Rectal smooth muscle tissue (tissue), 1 donor: ENCODE measurements around the gene KLF3.

Source experiments
- H3K27ac ChIP-seq: one replicate; pipeline ENCODE4 v1.7.0; 2013; ENCODE audit warnings: low read depth, low read length, inconsistent platforms
- H3K27me3 ChIP-seq: one replicate; pipeline ENCODE4 v1.7.0; 2013; ENCODE audit warnings: low read length; ENCODE audit not compliant: control insufficient read depth, insufficient read depth
- H3K36me3 ChIP-seq: one replicate; pipeline ENCODE4 v1.7.0; 2013; ENCODE audit warnings: low read length; ENCODE audit not compliant: control insufficient read depth, insufficient read depth
- H3K4me1 ChIP-seq: one replicate; pipeline ENCODE4 v1.7.0; 2013; ENCODE audit warnings: low read length; ENCODE audit not compliant: control insufficient read depth, insufficient read depth
- H3K4me3 ChIP-seq: one replicate; pipeline ENCODE4 v1.7.0; 2013; ENCODE audit warnings: low read length
- H3K9ac ChIP-seq: one replicate; pipeline ENCODE4 v1.7.0; 2013; ENCODE audit warnings: low read length

Gene KLF3

DNA sequence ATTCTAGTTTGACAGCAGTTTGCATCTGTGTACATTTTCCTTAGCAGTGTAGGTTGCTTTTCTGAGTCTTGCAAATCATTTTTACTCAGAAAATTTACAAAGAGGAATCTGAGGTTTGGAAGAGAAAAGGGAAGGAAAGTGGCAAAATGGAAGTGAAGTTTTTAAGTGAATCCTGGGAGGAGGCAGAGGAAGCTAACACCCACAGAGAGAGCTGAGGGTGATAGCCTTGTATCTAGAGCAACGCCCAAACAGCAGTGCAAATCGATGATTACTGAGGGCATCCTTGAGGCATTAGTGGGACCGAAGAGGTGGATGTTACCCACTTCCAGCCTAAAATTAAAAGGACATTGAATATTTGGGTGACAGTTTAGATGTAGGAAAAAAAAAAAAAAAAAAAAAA is 31.8 kb downstream of the KLF3 start:
- H3K9ac ChIP-seq, result no peak overlapping the region
- H3K4me1 ChIP-seq, result peaks cover 15% of the 10 kb centered on the region
- H3K27me3 ChIP-seq, result no peaks in the 10 kb centered on the region
- H3K4me3 ChIP-seq, result no peak overlapping the region
- peaks cover 31% of the 10 kb centered on the region for H3K36me3 ChIP-seq
- H3K27ac ChIP-seq, result no peak overlapping the region

DNA sequence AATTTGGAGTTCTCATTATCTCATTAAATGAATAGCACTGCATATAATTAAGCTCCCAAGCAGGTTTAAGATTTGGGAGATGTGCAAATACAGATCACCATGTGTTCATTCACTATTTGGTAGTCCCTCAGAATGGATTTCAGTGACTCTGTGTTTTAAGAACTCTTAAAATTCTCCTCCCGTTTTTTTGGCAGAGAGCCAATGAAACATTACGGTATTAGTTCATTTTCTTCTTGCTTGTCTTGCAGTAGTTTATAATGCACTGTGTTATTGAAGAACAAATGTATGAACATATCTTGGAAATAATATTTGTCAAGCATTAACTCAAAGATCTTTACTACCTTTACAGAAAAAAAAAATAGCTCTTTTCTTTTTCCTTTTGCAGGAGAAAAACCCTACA is 32.7 kb downstream of the KLF3 start:
- H3K27me3 ChIP-seq, result no peaks in the 10 kb centered on the region
- H3K4me1 ChIP-seq, result peaks cover 10% of the 10 kb centered on the region
- peaks cover 28% of the 10 kb centered on the region for H3K36me3 ChIP-seq
- H3K4me3 ChIP-seq, result no peak overlapping the region
- H3K27ac ChIP-seq, result no peak overlapping the region
- H3K9ac ChIP-seq, result no peak overlapping the region

DNA sequence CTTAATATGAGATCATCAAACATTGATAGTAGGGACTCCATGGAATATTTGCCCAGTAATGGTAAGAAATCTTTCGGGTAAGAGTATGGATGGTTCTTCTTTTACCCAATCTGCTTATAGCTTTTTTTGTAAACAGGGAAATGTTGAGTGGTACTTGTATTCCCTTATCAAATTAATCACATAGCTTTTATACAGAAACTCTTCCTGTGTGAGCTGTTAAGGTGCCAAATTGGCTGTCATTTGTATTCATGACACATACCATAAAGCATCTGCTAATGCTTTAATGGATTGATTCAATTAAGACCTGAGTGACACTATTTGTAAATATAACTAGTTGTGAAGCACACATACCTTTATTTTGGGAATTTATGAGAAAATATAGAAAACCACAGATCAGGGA is 34.2 kb downstream of the KLF3 start:
- H3K4me3 ChIP-seq, result no peak overlapping the region
- no peak overlapping the region for H3K27ac ChIP-seq
- no peak overlapping the region for H3K9ac ChIP-seq
- H3K4me1 ChIP-seq, result peaks cover 8% of the 10 kb centered on the region
- H3K36me3 ChIP-seq, result peaks cover 25% of the 10 kb centered on the region
- H3K27me3 ChIP-seq, result no peaks in the 10 kb centered on the region

DNA sequence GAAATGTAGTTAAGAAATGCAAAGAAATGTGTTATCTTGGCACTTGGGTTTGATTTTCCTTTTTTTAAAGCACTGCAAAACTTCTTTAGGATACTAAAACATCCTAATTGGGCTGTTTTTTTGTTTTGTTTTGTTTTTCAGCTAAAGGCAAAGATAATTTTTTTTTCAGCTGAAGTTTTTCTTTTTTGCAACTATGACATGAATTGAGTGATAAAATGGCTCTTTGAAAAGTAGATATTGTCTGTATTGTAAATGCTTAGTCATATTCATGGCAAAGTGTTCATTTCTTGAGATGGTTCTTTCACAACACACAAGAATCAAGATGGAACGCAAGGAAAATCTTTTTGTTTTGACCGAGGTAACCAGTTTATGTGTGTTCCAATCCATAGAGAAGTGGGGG is 35.1 kb downstream of the KLF3 start:
- Histone ChIP-seq H3K9ac (no peak overlapping the region), H3K27ac (no peak overlapping the region), H3K4me1 (peaks cover 8% of the 10 kb centered on the region), H3K4me3 (no peak overlapping the region), H3K36me3 (peaks cover 21% of the 10 kb centered on the region), H3K27me3 (no peaks in the 10 kb centered on the region)

DNA sequence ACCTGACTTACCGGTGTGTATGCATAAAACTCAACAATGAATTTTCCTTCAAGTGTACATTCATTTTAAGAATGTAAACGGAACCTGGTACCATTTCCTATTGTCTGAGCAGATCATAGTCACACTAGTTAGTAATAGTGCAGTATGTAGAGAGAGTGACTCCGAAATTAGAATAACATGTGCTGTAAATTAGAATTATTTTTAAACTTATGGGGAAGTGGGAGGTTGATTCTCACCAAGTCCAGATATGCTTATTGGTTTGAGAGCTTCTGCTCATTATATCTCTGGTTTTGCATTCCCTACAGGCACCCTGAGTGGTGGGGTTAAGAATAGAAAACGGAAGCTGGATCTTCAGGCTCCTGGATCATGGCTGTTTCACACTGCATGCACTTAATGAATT is 39.6 kb downstream of the KLF3 start:
- no peaks in the 10 kb centered on the region for H3K4me1 ChIP-seq
- H3K27ac ChIP-seq, result no peak overlapping the region
- no peak overlapping the region for H3K9ac ChIP-seq
- H3K4me3 ChIP-seq, result no peak overlapping the region
- H3K27me3 ChIP-seq, result no peaks in the 10 kb centered on the region
- H3K36me3 ChIP-seq, result no peaks in the 10 kb centered on the region

DNA sequence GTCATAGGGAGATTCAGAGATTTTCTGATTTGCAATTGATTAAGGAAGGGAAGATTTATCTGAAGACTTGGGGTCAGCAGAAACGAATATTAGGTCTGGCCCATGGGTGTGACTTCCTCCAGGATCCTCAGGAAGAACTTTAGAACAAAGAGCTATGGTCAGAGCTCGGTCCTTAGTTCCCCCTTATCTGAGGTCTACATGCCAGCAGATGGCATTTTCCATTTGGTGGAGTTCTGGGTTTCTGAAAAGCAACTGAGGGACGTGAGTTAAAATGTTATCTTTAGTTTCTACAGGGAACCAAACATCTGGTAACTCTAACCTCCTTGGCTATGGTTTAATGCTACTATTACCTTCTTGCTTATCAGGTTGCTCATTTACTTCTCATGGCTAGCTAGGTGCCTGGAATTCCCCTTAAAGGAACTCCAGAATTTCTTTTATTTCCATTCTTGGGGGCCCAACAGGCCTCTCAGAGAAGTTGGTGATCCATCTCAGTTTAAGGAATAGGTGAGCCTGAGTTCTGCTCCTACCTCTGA is 40.7 kb downstream of the KLF3 start:
- H3K4me1 ChIP-seq, result no peaks in the 10 kb centered on the region
- no peaks in the 10 kb centered on the region for H3K27me3 ChIP-seq
- H3K4me3 ChIP-seq, result no peak overlapping the region
- H3K36me3 ChIP-seq, result no peaks in the 10 kb centered on the region
- H3K9ac ChIP-seq, result no peak overlapping the region
- no peak overlapping the region for H3K27ac ChIP-seq

DNA sequence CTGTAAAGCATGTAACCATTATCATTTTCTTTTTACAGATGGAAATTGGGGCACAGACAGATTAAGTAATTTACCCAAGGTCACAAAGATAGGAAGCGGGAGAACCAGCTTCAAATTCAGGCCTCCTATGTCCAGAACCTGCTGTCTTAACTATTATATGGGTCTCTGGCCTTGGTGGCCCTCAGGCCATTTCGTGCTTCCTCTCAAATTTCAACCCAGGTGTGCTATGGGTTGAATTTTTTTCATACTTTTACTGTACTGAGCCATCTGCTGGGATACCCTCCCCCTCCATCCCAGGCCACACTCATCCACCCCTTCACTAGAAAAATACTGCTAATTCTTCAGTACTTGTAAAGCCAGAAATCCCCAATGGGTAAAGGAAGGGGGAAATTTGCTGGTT is 42.3 kb downstream of the KLF3 start:
- Histone ChIP-seq H3K36me3 (no peaks in the 10 kb centered on the region), H3K9ac (no peak overlapping the region), H3K4me1 (no peaks in the 10 kb centered on the region), H3K27ac (no peak overlapping the region), H3K27me3 (no peaks in the 10 kb centered on the region), H3K4me3 (no peak overlapping the region)

DNA sequence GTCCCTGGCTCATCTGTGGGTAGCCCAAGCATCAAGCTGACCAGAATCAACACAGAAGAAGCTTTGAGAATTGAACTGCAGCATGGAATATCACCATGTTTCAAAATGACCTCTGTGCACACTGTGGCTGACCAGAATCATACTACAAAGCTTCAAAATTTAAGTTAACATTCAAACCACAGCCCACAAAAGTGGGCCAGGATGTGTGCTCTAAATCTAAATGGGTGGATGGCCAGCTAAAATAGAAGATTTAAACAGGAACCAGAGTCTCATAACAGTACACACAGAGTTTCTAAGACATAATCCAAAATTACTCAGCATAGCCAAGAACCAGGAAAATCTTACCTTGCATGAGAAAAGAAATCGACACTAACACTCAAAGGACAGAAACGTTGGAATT is 46.1 kb downstream of the KLF3 start:
- Histone ChIP-seq H3K4me1 (no peaks in the 10 kb centered on the region), H3K27ac (no peak overlapping the region), H3K9ac (no peak overlapping the region), H3K27me3 (no peaks in the 10 kb centered on the region), H3K4me3 (no peak overlapping the region), H3K36me3 (no peaks in the 10 kb centered on the region)

DNA sequence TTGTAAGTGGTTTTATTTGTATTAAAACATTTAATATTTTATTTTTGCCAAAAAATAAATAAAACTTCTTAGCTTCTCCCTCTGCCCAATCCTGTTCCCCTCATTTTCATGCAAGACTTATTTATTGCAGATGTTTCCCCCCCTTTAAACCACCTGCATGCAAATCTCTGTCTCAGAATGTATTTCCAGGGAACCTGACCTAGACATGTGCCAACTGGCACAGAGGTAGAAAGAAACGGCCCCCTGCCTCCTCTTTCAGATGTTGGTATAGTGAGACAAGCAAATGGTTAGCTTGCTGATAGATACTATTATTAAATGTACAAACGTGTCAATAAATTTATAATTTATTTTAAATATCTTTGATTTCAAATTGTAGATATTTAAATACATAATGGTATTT is 47.1 kb downstream of the KLF3 start:
- H3K36me3 ChIP-seq, result no peaks in the 10 kb centered on the region
- no peak overlapping the region for H3K9ac ChIP-seq
- no peaks in the 10 kb centered on the region for H3K4me1 ChIP-seq
- no peaks in the 10 kb centered on the region for H3K27me3 ChIP-seq
- no peak overlapping the region for H3K4me3 ChIP-seq
- no peak overlapping the region for H3K27ac ChIP-seq

DNA sequence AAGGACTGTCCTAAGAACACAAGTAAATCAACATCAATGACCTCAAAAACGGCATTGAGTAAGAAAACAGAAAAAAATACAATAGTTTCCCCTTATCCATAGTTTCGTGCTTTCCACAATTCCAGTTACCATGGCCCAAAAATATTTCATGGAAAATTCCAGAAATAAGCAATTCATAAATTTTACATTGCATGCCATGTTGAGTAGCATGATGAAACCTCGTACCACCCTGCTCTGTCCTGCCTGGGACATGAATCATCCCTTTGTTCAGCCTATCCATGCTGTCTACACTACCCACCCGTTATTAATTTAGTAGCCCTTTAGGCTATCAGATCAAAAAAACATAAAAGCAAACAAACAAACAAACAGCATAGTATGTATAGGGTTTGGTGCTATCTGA is 51.1 kb downstream of the KLF3 start:
- no peaks in the 10 kb centered on the region for H3K27me3 ChIP-seq
- no peaks in the 10 kb centered on the region for H3K36me3 ChIP-seq
- no peaks in the 10 kb centered on the region for H3K4me1 ChIP-seq

DNA sequence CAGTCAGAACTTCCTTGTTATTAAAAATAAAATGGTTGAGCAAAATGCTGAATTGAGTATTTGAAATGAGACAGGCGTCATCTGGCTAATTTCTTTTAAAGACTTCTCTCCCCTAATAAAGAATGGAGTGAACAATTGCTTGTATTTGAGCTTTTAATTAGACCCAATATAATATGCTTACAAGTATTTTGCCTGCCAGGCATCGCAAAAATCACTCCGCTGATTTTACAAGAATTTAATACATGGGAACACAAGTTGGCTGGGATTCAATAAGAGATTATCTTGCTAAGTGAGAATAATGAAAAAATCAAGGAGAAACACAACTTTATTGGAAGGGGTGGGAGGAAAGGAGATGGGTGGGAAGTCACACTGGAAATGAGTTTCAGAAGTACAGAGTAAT is 52.3 kb downstream of the KLF3 start:
- Histone ChIP-seq H3K4me1 (no peaks in the 10 kb centered on the region), H3K9ac (no peak overlapping the region), H3K4me3 (no peak overlapping the region), H3K27ac (no peak overlapping the region), H3K27me3 (no peaks in the 10 kb centered on the region), H3K36me3 (no peaks in the 10 kb centered on the region)

More for the DNA sequence above, 51.1 kb downstream of the KLF3 start:
- Histone ChIP-seq H3K27ac (no peak overlapping the region), H3K9ac (no peak overlapping the region), H3K4me3 (no peak overlapping the region)

DNA sequence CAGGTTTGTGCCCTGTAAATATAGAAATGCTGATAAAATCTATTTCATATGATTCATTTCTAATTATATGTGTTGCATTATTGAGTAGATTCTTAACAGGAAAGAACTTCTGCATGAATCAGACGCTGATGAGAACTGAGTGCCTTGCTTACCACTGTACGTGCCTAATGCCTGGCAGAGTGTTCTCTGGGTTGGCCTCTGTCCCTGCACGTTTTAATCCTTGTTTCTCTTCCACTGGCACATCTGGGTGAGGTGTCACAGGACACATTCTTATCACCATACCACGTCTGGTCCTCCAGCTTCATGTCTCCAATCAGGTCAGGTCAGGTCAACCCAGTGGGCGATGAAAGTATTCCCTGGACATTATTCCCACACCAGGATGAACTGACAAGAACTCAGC is 53.6 kb downstream of the KLF3 start:
- no peaks in the 10 kb centered on the region for H3K4me1 ChIP-seq
- H3K9ac ChIP-seq, result no peak overlapping the region
- no peak overlapping the region for H3K4me3 ChIP-seq
- no peak overlapping the region for H3K27ac ChIP-seq
- H3K27me3 ChIP-seq, result no peaks in the 10 kb centered on the region
- H3K36me3 ChIP-seq, result no peaks in the 10 kb centered on the region

DNA sequence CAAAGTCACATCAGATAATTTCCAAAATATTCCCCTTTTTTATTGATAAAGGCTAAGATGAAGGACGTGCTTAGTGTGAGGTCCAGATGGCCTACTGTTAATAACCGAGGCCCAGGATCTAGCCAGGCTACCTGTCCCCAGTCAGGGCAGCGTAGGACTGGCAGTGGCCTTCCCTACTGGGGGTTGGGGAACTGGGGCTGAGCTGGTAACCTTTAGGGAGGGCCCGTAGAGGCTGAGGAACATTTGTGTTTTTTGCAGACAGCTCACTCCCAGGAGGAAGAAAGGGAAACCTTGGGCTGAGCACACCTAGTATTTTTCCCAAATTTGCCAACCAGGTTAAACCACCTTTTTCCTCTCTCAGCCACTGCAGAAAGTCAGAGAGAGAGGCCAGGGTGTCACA is 59.1 kb downstream of the KLF3 start:
- Histone ChIP-seq H3K27me3 (no peaks in the 10 kb centered on the region), H3K4me3 (no peak overlapping the region), H3K9ac (no peak overlapping the region), H3K36me3 (no peaks in the 10 kb centered on the region), H3K27ac (no peak overlapping the region), H3K4me1 (no peaks in the 10 kb centered on the region)
